H9 (cell line): ENCODE results near the gene SCUBE1. TPM values are rescaled to one million over a fixed set of nuclear protein-coding genes. Genes with fewer than 3 reads are reported as not detected.

Experiments used
- DNase-seq: peaks from one replicate; pipeline ENCODE4 v3.0.0-alpha.2; 2017
- H2AFZ ChIP-seq: one replicate; pipeline ENCODE4 v1.6.1; 2013; ENCODE audit warnings: mild to moderate bottlenecking, low read length, control low read depth, moderate library complexity
- H2AK5ac ChIP-seq: 2 replicates; pipeline ENCODE4 v1.6.1; 2013; ENCODE audit warnings: low read length, control low read depth, mixed read lengths; ENCODE audit not compliant: insufficient read length
- H2BK120ac ChIP-seq: one replicate; pipeline ENCODE4 v1.6.1; 2013; ENCODE audit warnings: low read depth, mild to moderate bottlenecking, low read length, control low read depth, inconsistent platforms; ENCODE audit not compliant: poor library complexity, severe bottlenecking
- H2BK12ac ChIP-seq: 2 replicates; pipeline ENCODE4 v1.6.1; 2013; ENCODE audit warnings: low read length, control low read depth, mixed read lengths, low read depth; ENCODE audit not compliant: insufficient read length
- H2BK15ac ChIP-seq: 2 replicates; pipeline ENCODE4 v1.6.1; 2013; ENCODE audit warnings: low read depth, low read length, control low read depth
- H2BK20ac ChIP-seq: one replicate; pipeline ENCODE4 v1.6.1; 2013; ENCODE audit warnings: low read depth, mild to moderate bottlenecking, low read length, control low read depth, inconsistent platforms; ENCODE audit not compliant: poor library complexity, severe bottlenecking
- H2BK5ac ChIP-seq: 2 replicates; pipeline ENCODE4 v1.6.1; 2013; ENCODE audit warnings: low read length, control low read depth, mixed read lengths; ENCODE audit not compliant: insufficient read length
- H3K14ac ChIP-seq: 2 replicates; pipeline ENCODE4 v1.6.1; 2013; ENCODE audit warnings: low read length, control low read depth; ENCODE audit not compliant: insufficient read depth
- H3K18ac ChIP-seq: 2 replicates; pipeline ENCODE4 v1.6.1; 2013; ENCODE audit warnings: low read depth, mild to moderate bottlenecking, mixed read lengths, low read length, control low read depth; ENCODE audit not compliant: insufficient read length
- H3K23ac ChIP-seq: 2 replicates; pipeline ENCODE4 v1.6.1; 2013; ENCODE audit warnings: low read length, control low read depth, mixed read lengths, low read depth; ENCODE audit not compliant: insufficient read length
- H3K23me2 ChIP-seq: 2 replicates; pipeline ENCODE4 v1.6.1; 2013; ENCODE audit warnings: low read depth, mild to moderate bottlenecking, mixed read lengths, low read length, control low read depth; ENCODE audit not compliant: insufficient read length, poor library complexity, severe bottlenecking
- H3K27ac ChIP-seq: 2 replicates; pipeline ENCODE4 v1.5.1; 2013; ENCODE audit warnings: low read length, control low read depth, mixed read lengths, low read depth; ENCODE audit not compliant: insufficient read length
- H3K27me3 ChIP-seq: 2 replicates; pipeline ENCODE4 v1.6.1; 2013; ENCODE audit warnings: low read length, control low read depth, inconsistent platforms; ENCODE audit not compliant: insufficient read depth
- H3K4ac ChIP-seq: 2 replicates; pipeline ENCODE4 v1.6.1; 2013; ENCODE audit warnings: low read depth, mild to moderate bottlenecking, control low read depth, inconsistent platforms, low read length, moderate library complexity
- H3K4me1 ChIP-seq: 2 replicates; pipeline ENCODE4 v1.6.1; 2013; ENCODE audit warnings: low read length, control low read depth, inconsistent platforms; ENCODE audit not compliant: insufficient read depth
- H3K4me2 ChIP-seq: 2 replicates; pipeline ENCODE4 v1.6.1; 2013; ENCODE audit warnings: low read length, control low read depth, mixed read lengths; ENCODE audit not compliant: insufficient read length, insufficient read depth
- H3K56ac ChIP-seq: 2 replicates; pipeline ENCODE4 v1.6.1; 2013; ENCODE audit warnings: low read depth, mild to moderate bottlenecking, mixed read lengths, low read length, control low read depth; ENCODE audit not compliant: insufficient read length
- H3K79me1 ChIP-seq: 2 replicates; pipeline ENCODE4 v1.6.1; 2013; ENCODE audit warnings: low read depth, mild to moderate bottlenecking, moderate library complexity, low read length, control low read depth, inconsistent platforms; ENCODE audit not compliant: insufficient read depth, poor library complexity, severe bottlenecking
- H3K79me2 ChIP-seq: 2 replicates; pipeline ENCODE4 v1.6.1; 2013; ENCODE audit warnings: low read length, control low read depth, inconsistent platforms; ENCODE audit not compliant: insufficient read depth
- H3K9ac ChIP-seq: 2 replicates; pipeline ENCODE4 v1.6.1; 2013; ENCODE audit warnings: low read length, control low read depth, mixed read lengths; ENCODE audit not compliant: insufficient read length; ENCODE audit errors: extremely low read depth
- H3K9me3 ChIP-seq: one replicate; pipeline ENCODE4 v1.6.1; 2013; ENCODE audit warnings: low read depth, low read length, inconsistent platforms; ENCODE audit not compliant: control insufficient read depth
- H3T11ph ChIP-seq: one replicate; pipeline ENCODE4 v1.6.1; 2013; ENCODE audit warnings: mild to moderate bottlenecking, low read length, control low read depth, inconsistent platforms
- H4K20me1 ChIP-seq: one replicate; pipeline ENCODE4 v1.6.1; 2013; ENCODE audit not compliant: control insufficient read depth, insufficient read length, insufficient read depth
- H4K5ac ChIP-seq: 2 replicates; pipeline ENCODE4 v1.6.1; 2013; ENCODE audit warnings: low read depth, mild to moderate bottlenecking, mixed read lengths, low read length, control low read depth; ENCODE audit not compliant: insufficient read length
- H4K8ac ChIP-seq: replicated peaks from 2 replicates; pipeline ENCODE4 v1.6.1; 2013; ENCODE audit warnings: low read length, control low read depth, mixed read lengths, low read depth; ENCODE audit not compliant: insufficient read length
- H4K91ac ChIP-seq: 2 replicates; pipeline ENCODE4 v1.6.1; 2013; ENCODE audit warnings: low read depth, mild to moderate bottlenecking, moderate library complexity, mixed read lengths, low read length, control low read depth; ENCODE audit not compliant: insufficient read length
- H3K27ac Mint-ChIP-seq, 3 experiments: 2 replicates in 2 of 3; 3 replicates in 1 of 3; pipeline ENCODE4 v1.8.0; 2020 to 2021; ENCODE audit warnings: mixed read lengths in 3 of 3, mild to moderate bottlenecking in 1 of 3, moderate library complexity in 1 of 3
- H3K27me3 Mint-ChIP-seq: 2 replicates; pipeline ENCODE4 v1.8.0; 2021; ENCODE audit warnings: low read depth, mild to moderate bottlenecking, moderate library complexity, mixed read lengths
- H3K36me3 Mint-ChIP-seq, 3 experiments: 2 replicates in 2 of 3; 3 replicates in 1 of 3; pipeline ENCODE4 v1.8.0; 2020 to 2021; ENCODE audit warnings: low read depth in 3 of 3, mixed read lengths in 3 of 3; ENCODE audit not compliant: insufficient read depth in 1 of 3
- H3K4me1 Mint-ChIP-seq, 2 experiments: 2 replicates each; pipeline ENCODE4 v1.8.0; 2020; ENCODE audit warnings: mixed read lengths in 2 of 2
- H3K4me3 Mint-ChIP-seq, 2 experiments: 2 replicates in 1 of 2; 3 replicates in 1 of 2; pipeline ENCODE4 v1.8.0; 2020 to 2021; ENCODE audit warnings: mild to moderate bottlenecking in 2 of 2, mixed read lengths in 2 of 2, moderate library complexity in 1 of 2
- H3K9me3 Mint-ChIP-seq, 2 experiments: 2 replicates in 1 of 2; 3 replicates in 1 of 2; pipeline ENCODE4 v1.8.0; 2020; ENCODE audit warnings: mild to moderate bottlenecking in 2 of 2, mixed read lengths in 2 of 2, moderate library complexity in 1 of 2
- CTCF ChIP-seq: fragments of 200-600 bp; sonication (generic); conservative IDR thresholded peaks from 3 replicates; pipeline ENCODE4 v1.8.0; 2021; ENCODE audit warnings: antibody characterized with exemption, mild to moderate bottlenecking
- WGBS: extraction: QIAGEN DNeasy Blood & Tissue Kit; methylation state at CpG from one replicate; pipeline ENCODE4 v1.1.7; 2013; ENCODE audit warnings: missing lambda C conversion rate, low lambda C conversion rate, mixed read lengths; ENCODE audit not compliant: insufficient read length; ENCODE audit errors: extremely low coverage; 5-methylcytosine and 5-hydroxymethylcytosine counted together
- total RNA-seq: library from RNA; stranded (reverse); gene quantifications from 2 replicates; pipeline ENCODE4 v1.2.1, GENCODE V29; 2021

SCUBE1 gene
- total RNA-seq, 1 experiment from 2014 or later: 1.2 TPM

- no peak for DNase-seq
- H3K56ac ChIP-seq: no peak overlapping the region
- H3K4me1 Mint-ChIP-seq: peaks cover 14 to 21% of the 10 kb centered on the region in 2 experiments
- H3K23ac ChIP-seq: no peak overlapping the region
- H3K27ac Mint-ChIP-seq: no peak overlapping the region
- H3K4me3 Mint-ChIP-seq: no peak overlapping the region
- no peaks in the 10 kb centered on the region for H3K9me3 Mint-ChIP-seq
- H3K36me3 Mint-ChIP-seq: no peaks in the 10 kb centered on the region
- H3K9ac ChIP-seq: no peak overlapping the region
- H4K8ac ChIP-seq: no peak overlapping the region
- WGBS: no CpG with 5 or more reads among the region's 13 CpGs
- H4K91ac ChIP-seq: no peak overlapping the region
- no peak overlapping the region for H3K4ac ChIP-seq
- no peaks in the 10 kb centered on the region for H3K27me3 ChIP-seq
- no peak overlapping the region for H2BK12ac ChIP-seq
- H3K9me3 ChIP-seq: no peaks in the 10 kb centered on the region
- no peaks in the 10 kb centered on the region for H4K20me1 ChIP-seq
- TF ChIP-seq CTCF: no peak
- peaks cover 6% of the 10 kb centered on the region for H3K27me3 Mint-ChIP-seq
- H3K4me1 ChIP-seq: no peaks in the 10 kb centered on the region
- no peak overlapping the region for H2BK20ac ChIP-seq
- no peak overlapping the region for H4K5ac ChIP-seq
- H3T11ph ChIP-seq: no peak overlapping the region
- H3K79me1 ChIP-seq: no peaks in the 10 kb centered on the region
- no peak overlapping the region for H2BK120ac ChIP-seq
- no peak overlapping the region for H2BK5ac ChIP-seq
- H3K23me2 ChIP-seq: no peaks in the 10 kb centered on the region
- H3K14ac ChIP-seq: no peak overlapping the region
- H3K18ac ChIP-seq: no peak overlapping the region
- H3K79me2 ChIP-seq: no peaks in the 10 kb centered on the region
- no peak overlapping the region for H3K27ac ChIP-seq
- no peak overlapping the region for H2BK15ac ChIP-seq
- H3K4me2 ChIP-seq: no peak overlapping the region
- H2AFZ ChIP-seq: no peak overlapping the region
- H2AK5ac ChIP-seq: no peak overlapping the region
Observed at GRCh38 chr22:43200555-43200954, 142.6 kb downstream of the SCUBE1 start.
